Colonic mucosa (tissue), 4 donors: ENCODE results near the gene RASGEF1C. TPM values are rescaled to one million over a fixed set of nuclear protein-coding genes. Genes with fewer than 3 reads are reported as not detected.
A peak's percentile ranks its signal among the peaks of the same experiment; 100 is the strongest.

Experiments
- DNase-seq: peaks from one replicate; pipeline ENCODE4 v3.0.0-alpha.2; 2020
- H3K27ac ChIP-seq: fragments of 200-600 bp; one replicate; pipeline ENCODE4 v1.8.0; 2021
- H3K27me3 ChIP-seq: fragments of 200-600 bp; one replicate; pipeline ENCODE4 v1.8.0; 2021
- H3K36me3 ChIP-seq: fragments of 200-600 bp; one replicate; pipeline ENCODE4 v1.8.0; 2021
- H3K4me1 ChIP-seq: fragments of 200-600 bp; one replicate; pipeline ENCODE4 v1.8.0; 2021; ENCODE audit warnings: mild to moderate bottlenecking
- H3K4me3 ChIP-seq: fragments of 200-600 bp; one replicate; pipeline ENCODE4 v1.8.0; 2021
- H3K9ac ChIP-seq, 2 donors: one replicate each; pipeline ENCODE4 v1.7.0; 2013; ENCODE audit warnings: control low read depth in 2 of 2, low read depth in 2 of 2, low read length in 2 of 2
- H3K9me3 ChIP-seq: fragments of 200-600 bp; one replicate; pipeline ENCODE4 v1.8.0; 2021
- CTCF ChIP-seq: fragments of 200-600 bp; IDR thresholded peaks from one replicate; pipeline ENCODE4 v1.8.0; 2022; ENCODE audit warnings: antibody characterized with exemption, mild to moderate bottlenecking
- intact Hi-C: fragments of 100-400 bp; cut with DNase I; formaldehyde crosslinking; loops from one replicate; pipeline ENCODE4 v1.14.1; 2022
- total RNA-seq, 2 donors: library from RNA; stranded (reverse); fragmentation: NEBNext Ultra II Directional in 1 of 2; extraction: Animal tissue kit (Norgen Biotek cat#: 25700) in 1 of 2; gene quantifications; one replicate each; pipeline ENCODE4 v1.2.1, GENCODE V29; 2021
- donor health status: healthy.
- donor health status: DM: no; HTN: no; CAD: no.
- donor health status: DM: no; HTN: no; CAD: no.

Gene RASGEF1C
- total RNA-seq, 2 donors from 2014 or later: 0.85 TPM; not detected in 1

DNA sequence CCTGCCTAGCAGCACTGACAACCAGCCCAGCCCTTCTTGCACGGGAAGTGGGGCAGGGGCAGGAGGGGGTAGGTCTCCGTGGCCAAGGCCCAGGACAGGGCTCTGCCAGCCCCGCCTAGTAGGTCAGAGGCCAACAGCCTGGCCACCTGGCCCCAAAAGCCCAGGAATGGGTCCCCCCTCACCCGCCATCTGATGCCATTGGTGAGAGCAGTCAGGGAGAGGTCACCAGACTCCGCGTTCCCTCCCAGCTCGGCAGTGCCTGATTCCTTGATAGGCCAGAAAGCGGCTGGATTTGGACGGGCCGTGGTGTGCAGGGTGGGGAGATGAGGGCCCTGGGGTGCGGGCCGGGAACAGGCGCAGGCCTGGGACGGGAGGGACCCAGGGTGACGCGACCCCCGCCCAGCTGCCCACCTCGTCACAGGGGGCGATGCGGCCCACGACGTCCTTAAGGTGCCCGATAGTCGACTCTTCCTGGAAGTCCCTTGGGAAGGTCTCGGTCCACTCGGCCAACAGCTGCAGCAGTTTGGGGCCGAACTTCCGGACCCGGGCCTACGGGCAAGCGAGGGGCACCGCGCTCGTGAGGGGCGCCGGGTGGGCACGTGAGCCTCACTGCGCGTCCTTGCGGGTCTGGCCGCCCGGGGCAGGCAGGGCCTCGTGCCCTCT lies 72.9 kb downstream of the RASGEF1C start:
- no peaks in the 10 kb centered on the region for H3K36me3 ChIP-seq
- no peak overlapping the region for H3K9ac ChIP-seq
- intact Hi-C loops: no loop called here
- H3K4me3 ChIP-seq: no peak overlapping the region
- no peaks in the 10 kb centered on the region for H3K9me3 ChIP-seq
- no peaks in the 10 kb centered on the region for H3K27me3 ChIP-seq
- no peak for TF ChIP-seq CTCF
- no peak for DNase-seq
- H3K4me1 ChIP-seq: no peaks in the 10 kb centered on the region
- H3K27ac ChIP-seq: no peak overlapping the region

DNA sequence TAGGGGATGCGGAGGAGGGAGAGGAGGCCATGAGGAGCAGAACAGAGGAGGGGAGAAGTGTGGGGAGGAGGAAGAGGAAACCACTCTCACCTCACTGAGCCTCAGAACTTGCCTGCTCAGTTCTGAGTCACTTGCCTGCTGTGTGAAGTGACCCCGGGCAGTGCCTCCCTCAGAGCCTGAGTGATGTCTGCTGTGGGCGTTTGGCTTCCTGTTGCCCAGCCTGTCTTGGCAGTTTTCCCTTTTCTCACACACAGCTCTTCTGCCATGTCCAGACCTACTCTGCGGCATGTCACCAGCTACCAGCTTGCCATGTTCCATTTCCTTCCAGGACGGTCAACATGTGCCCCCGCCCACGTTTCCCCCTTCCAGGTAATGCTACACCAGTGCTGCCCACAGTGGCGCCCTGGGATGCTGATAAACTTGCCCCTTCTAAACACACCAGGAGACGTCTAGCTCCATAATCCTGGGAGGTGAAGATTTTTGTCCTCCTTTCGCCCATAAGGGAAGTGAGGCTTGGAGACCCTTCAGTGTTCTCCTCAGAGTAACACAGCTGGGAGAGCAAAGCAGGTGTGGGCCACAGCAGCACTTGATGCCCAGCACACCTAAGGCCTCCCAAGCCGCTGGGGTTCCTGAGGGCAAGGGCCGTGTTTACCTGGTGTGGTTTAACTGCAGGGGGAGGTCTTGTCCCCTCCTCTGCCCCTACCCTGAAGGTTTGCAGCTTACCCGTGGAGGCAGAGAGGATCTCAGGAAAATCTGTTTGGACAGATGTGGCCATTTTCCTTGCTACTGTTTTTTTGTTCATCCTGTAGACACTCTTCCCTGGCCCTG lies 73.7 kb downstream of the RASGEF1C start:
- H3K4me3 ChIP-seq: no peak overlapping the region
- H3K9me3 ChIP-seq: no peaks in the 10 kb centered on the region
- TF ChIP-seq CTCF: no peak
- H3K27ac ChIP-seq: no peak overlapping the region
- H3K4me1 ChIP-seq: no peaks in the 10 kb centered on the region
- H3K27me3 ChIP-seq: no peaks in the 10 kb centered on the region
- H3K9ac ChIP-seq: no peak overlapping the region
- intact Hi-C loops: no loop called here
- no peaks in the 10 kb centered on the region for H3K36me3 ChIP-seq
- DNase-seq: peak; percentile 12

GRCh38 chr5:180133971-180134508 lies 75.0 kb downstream of the RASGEF1C start:
- Histone ChIP-seq H3K27ac (no peak overlapping the region), H3K27me3 (no peaks in the 10 kb centered on the region), H3K4me1 (no peaks in the 10 kb centered on the region), H3K36me3 (no peaks in the 10 kb centered on the region), H3K4me3 (no peak overlapping the region), H3K9me3 (no peaks in the 10 kb centered on the region), H3K9ac (no peak overlapping the region)
- DNase-seq: peak; percentile 14
- TF ChIP-seq CTCF: no peak
- intact Hi-C loops: no loop called here

- TF ChIP-seq CTCF: no peak
- intact Hi-C loops: no loop called here
- no peak overlapping the region for H3K9ac ChIP-seq
- H3K4me3 ChIP-seq: no peak overlapping the region
- H3K27ac ChIP-seq: no peak overlapping the region
- no peaks in the 10 kb centered on the region for H3K36me3 ChIP-seq
- no peaks in the 10 kb centered on the region for H3K4me1 ChIP-seq
- H3K9me3 ChIP-seq: no peaks in the 10 kb centered on the region
- DNase-seq: no peak
- H3K27me3 ChIP-seq: no peaks in the 10 kb centered on the region
Observed at GRCh38 chr5:180133551-180133950, 75.5 kb downstream of the RASGEF1C start.

GRCh38 chr5:180133060-180133459 lies 76.0 kb downstream of the RASGEF1C start:
- H3K4me1 ChIP-seq: no peaks in the 10 kb centered on the region
- intact Hi-C loops: no loop called here
- H3K27me3 ChIP-seq: no peaks in the 10 kb centered on the region
- no peak overlapping the region for H3K27ac ChIP-seq
- H3K36me3 ChIP-seq: no peaks in the 10 kb centered on the region
- no peaks in the 10 kb centered on the region for H3K9me3 ChIP-seq
- no peak for TF ChIP-seq CTCF
- no peak for DNase-seq
- no peak overlapping the region for H3K9ac ChIP-seq
- H3K4me3 ChIP-seq: no peak overlapping the region
